DOHH2 (cell line): Measurements from ENCODE around the gene RSBN1L.

Experiments
- H3F3A ChIP-seq: fragments of 200-600 bp; sonication (generic), shearing (Covaris generic); 2 replicates; pipeline ENCODE4 v1.6.0; 2016; ENCODE audit warnings: antibody characterized with exemption, mild to moderate bottlenecking; ENCODE audit not compliant: control insufficient read depth, insufficient read depth
- H3K27ac ChIP-seq: fragments of 200-600 bp; sonication (generic); 2 replicates; pipeline ENCODE4 v1.5.1; 2014; ENCODE audit warnings: low read depth, mild to moderate bottlenecking, low read length, moderate library complexity
- H3K27me3 ChIP-seq: fragments of 200-600 bp; sonication (generic); 2 replicates; pipeline ENCODE4 v1.6.1; 2014; ENCODE audit warnings: mild to moderate bottlenecking, low read length, mixed read lengths; ENCODE audit not compliant: control insufficient read depth
- H3K36me3 ChIP-seq: fragments of 200-600 bp; sonication (generic); 2 replicates; pipeline ENCODE4 v1.6.1; 2014; ENCODE audit warnings: mild to moderate bottlenecking, low read length, moderate library complexity, mixed read lengths; ENCODE audit not compliant: control insufficient read depth
- H3K4me1 ChIP-seq: fragments of 200-600 bp; sonication (generic); 2 replicates; pipeline ENCODE4 v1.6.1; 2014; ENCODE audit warnings: mild to moderate bottlenecking, low read length, mixed read lengths; ENCODE audit not compliant: control insufficient read depth
- H3K4me2 ChIP-seq: fragments of 200-600 bp; sonication (generic); 2 replicates; pipeline ENCODE4 v1.6.0; 2014; ENCODE audit warnings: mild to moderate bottlenecking, low read length, moderate library complexity
- H3K4me3 ChIP-seq: fragments of 200-600 bp; sonication (generic); 2 replicates; pipeline ENCODE4 v1.5.1; 2014; ENCODE audit warnings: mild to moderate bottlenecking, low read length, mixed read lengths
- H3K79me2 ChIP-seq: fragments of 200-600 bp; sonication (generic); 2 replicates; pipeline ENCODE4 v1.6.1; 2014; ENCODE audit warnings: mild to moderate bottlenecking, low read length, mixed read lengths; ENCODE audit not compliant: control insufficient read depth
- H3K9me2 ChIP-seq: fragments of 200-600 bp; sonication (generic); replicated peaks from 2 replicates; pipeline ENCODE4 v1.6.1; 2014; ENCODE audit warnings: mild to moderate bottlenecking, low read length, mixed read lengths; ENCODE audit not compliant: control insufficient read depth
- H3K9me3 ChIP-seq: fragments of 200-600 bp; sonication (generic); 2 replicates; pipeline ENCODE4 v1.6.1; 2014; ENCODE audit warnings: antibody characterized with exemption, low read length, mixed read lengths; ENCODE audit not compliant: control insufficient read depth, insufficient read depth
- H4K20me1 ChIP-seq: fragments of 200-600 bp; sonication (generic); 2 replicates; pipeline ENCODE4 v1.6.0; 2014; ENCODE audit warnings: low read depth, mild to moderate bottlenecking, antibody characterized with exemption, low read length, moderate library complexity; ENCODE audit not compliant: control insufficient read depth, insufficient read depth
- CTCF ChIP-seq: fragments of 200-600 bp; sonication (generic); IDR thresholded peaks from one replicate; pipeline ENCODE4 v1.5.1; 2014; ENCODE audit warnings: antibody characterized with exemption, mild to moderate bottlenecking, low read depth, low read length; ENCODE audit not compliant: poor library complexity, severe bottlenecking
- EZH2phosphoT487 ChIP-seq: fragments of 200-600 bp; sonication (generic); IDR thresholded peaks from 2 replicates; pipeline ENCODE4 v1.6.1; 2017; ENCODE audit warnings: borderline replicate concordance, mild to moderate bottlenecking, antibody characterized with exemption, low read length, moderate library complexity, mixed read lengths

The RSBN1L gene

GRCh38 chr7:77736991-77737390, 40.7 kb downstream of the RSBN1L start:
- no peaks in the 10 kb centered on the region for H3K9me3 ChIP-seq
- no peaks in the 10 kb centered on the region for H4K20me1 ChIP-seq
- no peak overlapping the region for H3K4me3 ChIP-seq
- peaks cover 55% of the 10 kb centered on the region for H3K79me2 ChIP-seq
- H3K27ac ChIP-seq = no peak overlapping the region
- no peaks in the 10 kb centered on the region for H3K9me2 ChIP-seq
- H3K4me1 ChIP-seq = no peaks in the 10 kb centered on the region
- H3F3A ChIP-seq = peaks cover 3% of the 10 kb centered on the region
- no peaks in the 10 kb centered on the region for H3K27me3 ChIP-seq
- TF ChIP-seq EZH2phosphoT487 = no peak
- no peak for TF ChIP-seq CTCF
- H3K36me3 ChIP-seq = peaks cover 36% of the 10 kb centered on the region
- H3K4me2 ChIP-seq = no peak overlapping the region

GRCh38 chr7:77738382-77738781, 42.1 kb downstream of the RSBN1L start:
- no peaks in the 10 kb centered on the region for H3K4me1 ChIP-seq
- peaks cover 46% of the 10 kb centered on the region for H3K79me2 ChIP-seq
- no peak overlapping the region for H3K4me2 ChIP-seq
- H3K27ac ChIP-seq = no peak overlapping the region
- no peak overlapping the region for H3K4me3 ChIP-seq
- H3K9me3 ChIP-seq = no peaks in the 10 kb centered on the region
- no peaks in the 10 kb centered on the region for H3K9me2 ChIP-seq
- H4K20me1 ChIP-seq = no peaks in the 10 kb centered on the region
- H3K27me3 ChIP-seq = no peaks in the 10 kb centered on the region
- no peak for TF ChIP-seq EZH2phosphoT487
- TF ChIP-seq CTCF = no peak
- H3F3A ChIP-seq = peaks cover 3% of the 10 kb centered on the region
- peaks cover 41% of the 10 kb centered on the region for H3K36me3 ChIP-seq

- no peaks in the 10 kb centered on the region for H3K27me3 ChIP-seq
- H4K20me1 ChIP-seq = no peaks in the 10 kb centered on the region
- H3K4me1 ChIP-seq = no peaks in the 10 kb centered on the region
- H3K79me2 ChIP-seq = peaks cover 42% of the 10 kb centered on the region
- H3F3A ChIP-seq = peaks cover 3% of the 10 kb centered on the region
- H3K36me3 ChIP-seq = peaks cover 41% of the 10 kb centered on the region
- no peak overlapping the region for H3K4me3 ChIP-seq
- TF ChIP-seq EZH2phosphoT487 (no peak), CTCF (no peak)
- H3K4me2 ChIP-seq = no peak overlapping the region
- H3K9me3 ChIP-seq = no peaks in the 10 kb centered on the region
- H3K27ac ChIP-seq = no peak overlapping the region
- no peaks in the 10 kb centered on the region for H3K9me2 ChIP-seq
Observed at GRCh38 chr7:77738871-77739270, 42.6 kb downstream of the RSBN1L start.
